CD14-positive monocyte (primary cell): ENCODE measurements around the gene CYP19A1. TPM values are rescaled to one million over a fixed set of nuclear protein-coding genes. Genes with fewer than 3 reads are reported as not detected.

Source experiments
- DNase-seq, 3 donors: peaks; one replicate each; pipeline ENCODE4 v3.0.0-alpha.2; 2011 to 2022
- H2AFZ ChIP-seq: 2 replicates; pipeline ENCODE4 v1.6.0; 2012; ENCODE audit warnings: mild to moderate bottlenecking, low read depth, low read length, inconsistent platforms; ENCODE audit not compliant: insufficient read depth, poor library complexity, severe bottlenecking
- H3K27ac ChIP-seq, 2 donors: 1 replicate in 1 of 2; 2 replicates in 1 of 2; pipeline ENCODE4 v1.5.1; 2012 to 2013; ENCODE audit warnings: low read length in 2 of 2, control low read depth in 1 of 2, inconsistent platforms in 1 of 2, low read depth in 1 of 2, mild to moderate bottlenecking in 1 of 2
- H3K27me3 ChIP-seq, 2 donors: one replicate each; pipeline versions ENCODE4 v1.6.0 to v1.6.1; 2011 to 2013; ENCODE audit warnings: low read length in 2 of 2; ENCODE audit not compliant: control insufficient read depth in 2 of 2, insufficient read depth in 2 of 2
- H3K36me3 ChIP-seq, 2 donors: replicated peaks in 1 of 2; 1 replicate in 1 of 2; 2 replicates in 1 of 2; pipeline versions ENCODE4 v1.5.1 to v1.6.1; 2012 to 2013; ENCODE audit warnings: low read length in 2 of 2, control low read depth in 1 of 2, inconsistent platforms in 1 of 2, mild to moderate bottlenecking in 1 of 2; ENCODE audit not compliant: insufficient read depth in 2 of 2, control insufficient read depth in 1 of 2
- H3K4me1 ChIP-seq, 2 donors: 1 replicate in 1 of 2; 2 replicates in 1 of 2; pipeline versions ENCODE4 v1.5.1 to v1.6.1; 2012 to 2013; ENCODE audit warnings: low read length in 2 of 2, control low read depth in 1 of 2, inconsistent platforms in 1 of 2, mild to moderate bottlenecking in 1 of 2, moderate library complexity in 1 of 2; ENCODE audit not compliant: insufficient read depth in 2 of 2, control insufficient read depth in 1 of 2
- H3K4me2 ChIP-seq: replicated peaks from 2 replicates; pipeline ENCODE3; 2012; ENCODE audit warnings: low read length, moderate library complexity, mild to moderate bottlenecking; ENCODE audit not compliant: poor library complexity, severe bottlenecking; ENCODE audit errors: extremely low read depth
- H3K4me3 ChIP-seq, 3 experiments: fragments of 200-600 bp in 1 of 3; sonication (generic) in 1 of 3; replicated peaks in 1 of 3; 1 replicate in 2 of 3; 2 replicates in 1 of 3; pipeline ENCODE4 v1.5.1; 2011 to 2013; ENCODE audit warnings: low read length in 3 of 3, mild to moderate bottlenecking in 3 of 3, control low read depth in 2 of 3, low read depth in 2 of 3, inconsistent platforms in 1 of 3, moderate library complexity in 1 of 3
- H3K79me2 ChIP-seq: 2 replicates; pipeline ENCODE4 v1.6.0; 2012; ENCODE audit warnings: mild to moderate bottlenecking, control low read depth, inconsistent platforms, low read length, moderate library complexity; ENCODE audit not compliant: insufficient read depth
- H3K9ac ChIP-seq: 2 replicates; pipeline ENCODE4 v1.6.0; 2017; ENCODE audit warnings: low read length, mild to moderate bottlenecking; ENCODE audit not compliant: insufficient read depth, poor library complexity, severe bottlenecking
- H3K9me3 ChIP-seq, 2 donors: replicated peaks in 1 of 2; 1 replicate in 1 of 2; 2 replicates in 1 of 2; pipeline versions ENCODE4 v1.5.1 to v1.6.1; 2012 to 2013; ENCODE audit warnings: low read length in 2 of 2, control low read depth in 1 of 2; ENCODE audit not compliant: control insufficient read depth in 1 of 2, insufficient read depth in 1 of 2
- H4K20me1 ChIP-seq: 2 replicates; pipeline ENCODE4 v1.6.0; 2012; ENCODE audit warnings: mild to moderate bottlenecking, low read length, control low read depth, moderate library complexity; ENCODE audit not compliant: insufficient read depth
- H3K27ac Mint-ChIP-seq, 7 donors: one replicate each; pipeline ENCODE4 v1.8.0; 2020; ENCODE audit warnings: mild to moderate bottlenecking in 7 of 7, mixed read lengths in 7 of 7, moderate library complexity in 6 of 7, inconsistent platforms in 2 of 7
- H3K27me3 Mint-ChIP-seq, 3 donors: one replicate each; pipeline ENCODE4 v1.8.0; 2021 to 2022; ENCODE audit warnings: low read depth in 3 of 3, mild to moderate bottlenecking in 3 of 3, mixed read lengths in 3 of 3, moderate library complexity in 3 of 3, inconsistent platforms in 1 of 3
- H3K36me3 Mint-ChIP-seq, 2 donors: one replicate each; pipeline ENCODE4 v1.8.0; 2020; ENCODE audit warnings: mixed read lengths in 2 of 2, inconsistent platforms in 1 of 2, mild to moderate bottlenecking in 1 of 2
- H3K4me1 Mint-ChIP-seq: one replicate; pipeline ENCODE4 v1.8.0; 2020; ENCODE audit warnings: mild to moderate bottlenecking, mixed read lengths
- H3K4me3 Mint-ChIP-seq, 2 donors: one replicate each; pipeline ENCODE4 v1.8.0; 2020; ENCODE audit warnings: mild to moderate bottlenecking in 2 of 2, mixed read lengths in 2 of 2, moderate library complexity in 1 of 2
- H3K9me3 Mint-ChIP-seq, 7 donors: one replicate each; pipeline ENCODE4 v1.8.0; 2020 to 2022; ENCODE audit warnings: mixed read lengths in 7 of 7, mild to moderate bottlenecking in 6 of 7, moderate library complexity in 6 of 7, inconsistent platforms in 2 of 7
- WGBS: methylation state at CpG from one replicate; pipeline ENCODE4 v1.1.5; 2013; ENCODE audit warnings: missing lambda C conversion rate; ENCODE audit not compliant: insufficient coverage; 5-methylcytosine and 5-hydroxymethylcytosine counted together
- intact Hi-C, 2 donors: fragments of 100-400 bp; cut with micrococcal nuclease; formaldehyde crosslinking; loops; one replicate each; pipeline versions ENCODE4 v1.15.0 to v1.15.1; 2023
- polyA plus RNA-seq, 3 donors: library from polyadenylated mRNA; depleted of rRNA in 1 of 3; unstranded in 2 of 3; stranded (reverse) in 1 of 3; fragments of 300-500 nt in 2 of 3; fragments of >200 nt in 1 of 3; fragmentation: Illumina TruSeq in 2 of 3; gene quantifications; 1 replicate in 2 of 3; 2 replicates in 1 of 3; pipeline ENCODE4 v1.2.3, GENCODE V29; 2012 to 2021
- TF ChIP-seq, protein P1 (sequence below): fragments of 200-600 bp; IDR thresholded peaks from one replicate; pipeline ENCODE4 v1.8.0; 2022; ENCODE audit warnings: antibody characterized with exemption, mild to moderate bottlenecking

The CYP19A1 gene
- polyA plus RNA-seq, 3 donors, result not detected

DNA sequence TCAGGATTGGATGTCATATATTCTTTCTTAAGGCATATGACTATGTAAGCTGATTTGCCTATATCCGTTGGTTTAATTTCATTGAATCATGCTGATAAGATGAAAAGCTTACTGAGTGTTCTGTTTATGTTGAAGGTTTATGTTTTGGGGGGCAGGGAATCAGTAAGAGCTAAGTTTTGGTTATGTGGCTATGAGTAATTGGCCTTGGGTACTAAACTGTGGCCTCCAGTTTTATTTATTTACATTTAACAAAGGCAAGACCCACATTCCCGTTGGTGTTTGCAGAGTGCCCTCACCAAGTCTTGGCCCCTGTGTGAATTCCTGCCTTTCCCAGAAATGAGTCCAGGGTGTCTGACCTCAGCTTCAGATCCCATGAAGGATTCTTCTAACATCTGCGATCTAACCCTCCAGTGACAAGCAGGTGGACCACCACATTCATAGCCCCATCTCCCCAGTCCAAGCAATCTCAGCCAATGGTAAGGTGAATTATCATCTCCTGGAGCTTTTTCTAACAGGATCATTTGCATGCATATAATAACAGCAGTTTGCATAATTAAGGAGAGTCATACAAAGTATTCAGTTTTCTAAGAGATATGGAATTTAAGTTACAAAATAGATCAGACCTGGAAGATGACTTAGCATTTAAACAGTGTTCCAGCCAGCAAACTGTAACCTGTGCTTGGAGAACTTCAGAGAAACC, 30.5 kb upstream of the CYP19A1 start:
- Histone ChIP-seq H2AFZ (no peak overlapping the region), H3K9ac (no peak overlapping the region), H3K4me1 (no peaks in the 10 kb centered on the region), H3K27ac (no peak overlapping the region), H4K20me1 (no peaks in the 10 kb centered on the region), H3K27me3 (peaks cover 2% of the 10 kb centered on the region in 2 donors), H3K9me3 (no peaks in the 10 kb centered on the region), H3K36me3 (no peaks in the 10 kb centered on the region), H3K4me2 (no peak overlapping the region), H3K79me2 (no peaks in the 10 kb centered on the region), H3K4me3 (no peak overlapping the region)
- no peak for DNase-seq
- intact Hi-C loops, result no loop called here
- Mint-ChIP-seq H3K27ac (no peak overlapping the region), H3K9me3 (no peaks in the 10 kb centered on the region), H3K4me1 (peaks cover 2% of the 10 kb centered on the region), H3K36me3 (no peaks in the 10 kb centered on the region), H3K4me3 (no peak overlapping the region), H3K27me3 (peaks cover 3 to 5% (median 4%) of the 10 kb centered on the region in 3 donors)
- TF ChIP-seq, protein P1, sequence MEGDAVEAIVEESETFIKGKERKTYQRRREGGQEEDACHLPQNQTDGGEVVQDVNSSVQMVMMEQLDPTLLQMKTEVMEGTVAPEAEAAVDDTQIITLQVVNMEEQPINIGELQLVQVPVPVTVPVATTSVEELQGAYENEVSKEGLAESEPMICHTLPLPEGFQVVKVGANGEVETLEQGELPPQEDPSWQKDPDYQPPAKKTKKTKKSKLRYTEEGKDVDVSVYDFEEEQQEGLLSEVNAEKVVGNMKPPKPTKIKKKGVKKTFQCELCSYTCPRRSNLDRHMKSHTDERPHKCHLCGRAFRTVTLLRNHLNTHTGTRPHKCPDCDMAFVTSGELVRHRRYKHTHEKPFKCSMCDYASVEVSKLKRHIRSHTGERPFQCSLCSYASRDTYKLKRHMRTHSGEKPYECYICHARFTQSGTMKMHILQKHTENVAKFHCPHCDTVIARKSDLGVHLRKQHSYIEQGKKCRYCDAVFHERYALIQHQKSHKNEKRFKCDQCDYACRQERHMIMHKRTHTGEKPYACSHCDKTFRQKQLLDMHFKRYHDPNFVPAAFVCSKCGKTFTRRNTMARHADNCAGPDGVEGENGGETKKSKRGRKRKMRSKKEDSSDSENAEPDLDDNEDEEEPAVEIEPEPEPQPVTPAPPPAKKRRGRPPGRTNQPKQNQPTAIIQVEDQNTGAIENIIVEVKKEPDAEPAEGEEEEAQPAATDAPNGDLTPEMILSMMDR, result no peak
- WGBS, result 97% methylated on average over 2 of the region's 3 CpGs

DNA sequence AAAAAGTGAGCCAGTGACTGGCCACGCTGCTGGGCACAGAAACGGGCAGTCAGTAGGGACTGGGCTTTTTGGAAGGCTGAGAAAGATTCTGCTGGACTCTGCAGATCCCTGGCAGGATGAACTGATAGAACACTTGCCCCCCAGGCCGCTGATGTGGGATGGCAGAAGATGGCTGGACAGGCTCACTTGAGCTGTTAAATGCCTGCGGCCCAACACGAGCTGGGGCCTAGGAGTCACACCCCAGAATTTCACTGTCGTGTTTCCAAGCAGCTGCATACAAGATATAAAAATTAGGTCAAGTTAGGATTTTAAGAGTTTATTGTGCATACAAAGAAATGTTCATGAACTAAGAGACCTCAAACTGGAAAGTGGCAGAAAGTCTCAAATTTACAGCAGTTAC, 29.9 kb upstream of the CYP19A1 start:
- no peak for DNase-seq
- H3K4me2 ChIP-seq, result no peak overlapping the region
- no peak overlapping the region for H3K4me3 ChIP-seq
- 90% methylated on average over 3 of the region's 6 CpGs for WGBS
- no peaks in the 10 kb centered on the region for H3K79me2 ChIP-seq
- no peak overlapping the region for H2AFZ ChIP-seq
- no peak overlapping the region for H3K9ac ChIP-seq
- H3K27ac Mint-ChIP-seq, result no peak overlapping the region
- no peaks in the 10 kb centered on the region for H3K9me3 ChIP-seq
- no peak overlapping the region for H3K27ac ChIP-seq
- H3K9me3 Mint-ChIP-seq, result no peaks in the 10 kb centered on the region
- peaks cover 3 to 4% (median 3%) of the 10 kb centered on the region in 3 donors for H3K27me3 Mint-ChIP-seq
- H3K4me3 Mint-ChIP-seq, result no peak overlapping the region
- H3K36me3 ChIP-seq, result no peaks in the 10 kb centered on the region
- no peaks in the 10 kb centered on the region for H3K4me1 ChIP-seq
- peaks cover 2% of the 10 kb centered on the region for H3K4me1 Mint-ChIP-seq
- H3K36me3 Mint-ChIP-seq, result no peaks in the 10 kb centered on the region
- intact Hi-C loops, result no loop called here
- TF ChIP-seq, protein P1, result no peak
- peaks cover 2% of the 10 kb centered on the region in 2 donors for H3K27me3 ChIP-seq
- no peaks in the 10 kb centered on the region for H4K20me1 ChIP-seq
